Esophagus squamous epithelium (tissue), 4 donors: ENCODE measurements around the gene OPN4.

ENCODE experiments used
- POLR2A ChIP-seq, 4 donors: fragments of 450-650 bp; IDR thresholded peaks; one replicate each; pipeline ENCODE4 v1.6.1; 2017; ENCODE audit warnings: antibody characterized with exemption in 4 of 4, mild to moderate bottlenecking in 4 of 4, moderate library complexity in 3 of 4
- TF ChIP-seq, protein P1 (sequence below), 6 experiments: fragments of 450-650 bp in 4 of 6; fragments of 200-600 bp in 2 of 6; sonication (generic) in 2 of 6; IDR thresholded peaks; one replicate each; pipeline ENCODE4 v1.5.1; 2016 to 2019; ENCODE audit warnings: antibody characterized with exemption in 6 of 6, mild to moderate bottlenecking in 4 of 6, moderate library complexity in 4 of 6

GRCh38 chr10:86663046-86663345 is 8.6 kb downstream of the OPN4 start:
- TF ChIP-seq, protein P1, sequence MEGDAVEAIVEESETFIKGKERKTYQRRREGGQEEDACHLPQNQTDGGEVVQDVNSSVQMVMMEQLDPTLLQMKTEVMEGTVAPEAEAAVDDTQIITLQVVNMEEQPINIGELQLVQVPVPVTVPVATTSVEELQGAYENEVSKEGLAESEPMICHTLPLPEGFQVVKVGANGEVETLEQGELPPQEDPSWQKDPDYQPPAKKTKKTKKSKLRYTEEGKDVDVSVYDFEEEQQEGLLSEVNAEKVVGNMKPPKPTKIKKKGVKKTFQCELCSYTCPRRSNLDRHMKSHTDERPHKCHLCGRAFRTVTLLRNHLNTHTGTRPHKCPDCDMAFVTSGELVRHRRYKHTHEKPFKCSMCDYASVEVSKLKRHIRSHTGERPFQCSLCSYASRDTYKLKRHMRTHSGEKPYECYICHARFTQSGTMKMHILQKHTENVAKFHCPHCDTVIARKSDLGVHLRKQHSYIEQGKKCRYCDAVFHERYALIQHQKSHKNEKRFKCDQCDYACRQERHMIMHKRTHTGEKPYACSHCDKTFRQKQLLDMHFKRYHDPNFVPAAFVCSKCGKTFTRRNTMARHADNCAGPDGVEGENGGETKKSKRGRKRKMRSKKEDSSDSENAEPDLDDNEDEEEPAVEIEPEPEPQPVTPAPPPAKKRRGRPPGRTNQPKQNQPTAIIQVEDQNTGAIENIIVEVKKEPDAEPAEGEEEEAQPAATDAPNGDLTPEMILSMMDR (IDR thresholded peaks at IDR 0.05) = no peak
- TF ChIP-seq POLR2A (IDR thresholded peaks at IDR 0.05) = no peak
